Central memory CD8-positive, alpha-beta T cell (primary cell): ENCODE measurements around the gene SCEL.

ENCODE experiments used
- ATAC-seq: fragments of 150-1000 bp; cut with Tn5 transposase; replicated peaks from 2 replicates; pipeline ENCODE4 v1.10.0; 2022; ENCODE audit warnings: mild to moderate bottlenecking, moderate FRiP score, moderate number of reproducible peaks; ENCODE audit not compliant: poor library complexity, severe bottlenecking; ENCODE audit errors: extremely low read depth
- DNase-seq, 2 donors: peaks; one replicate each; pipeline ENCODE4 v3.0.0; 2021; ENCODE audit warnings: low spot score in 2 of 2
- H3K27ac Mint-ChIP-seq: one replicate; pipeline ENCODE4 v1.8.0; 2022; ENCODE audit warnings: low read depth, mild to moderate bottlenecking, moderate library complexity, mixed read lengths
- H3K27me3 Mint-ChIP-seq: one replicate; pipeline ENCODE4 v1.8.0; 2022; ENCODE audit warnings: mixed read lengths
- H3K36me3 Mint-ChIP-seq: one replicate; pipeline ENCODE4 v1.8.0; 2022; ENCODE audit warnings: mild to moderate bottlenecking, moderate library complexity, mixed read lengths; ENCODE audit not compliant: insufficient read depth
- H3K4me1 Mint-ChIP-seq: one replicate; pipeline ENCODE4 v1.8.0; 2022; ENCODE audit warnings: mixed read lengths
- H3K4me3 Mint-ChIP-seq: one replicate; pipeline ENCODE4 v1.8.0; 2022; ENCODE audit warnings: mild to moderate bottlenecking, moderate library complexity, mixed read lengths
- H3K9me3 Mint-ChIP-seq: one replicate; pipeline ENCODE4 v1.8.0; 2022; ENCODE audit warnings: mixed read lengths

Gene SCEL

GRCh38 chr13:77584106-77584505 lies 48.6 kb downstream of the SCEL start:
- Mint-ChIP-seq H3K9me3 (no peaks in the 10 kb centered on the region), H3K36me3 (no peaks in the 10 kb centered on the region), H3K27me3 (peaks cover 10% of the 10 kb centered on the region), H3K4me3 (no peak overlapping the region), H3K27ac (no peak overlapping the region), H3K4me1 (no peaks in the 10 kb centered on the region)
- no peak for DNase-seq
- no peak for ATAC-seq

DNA sequence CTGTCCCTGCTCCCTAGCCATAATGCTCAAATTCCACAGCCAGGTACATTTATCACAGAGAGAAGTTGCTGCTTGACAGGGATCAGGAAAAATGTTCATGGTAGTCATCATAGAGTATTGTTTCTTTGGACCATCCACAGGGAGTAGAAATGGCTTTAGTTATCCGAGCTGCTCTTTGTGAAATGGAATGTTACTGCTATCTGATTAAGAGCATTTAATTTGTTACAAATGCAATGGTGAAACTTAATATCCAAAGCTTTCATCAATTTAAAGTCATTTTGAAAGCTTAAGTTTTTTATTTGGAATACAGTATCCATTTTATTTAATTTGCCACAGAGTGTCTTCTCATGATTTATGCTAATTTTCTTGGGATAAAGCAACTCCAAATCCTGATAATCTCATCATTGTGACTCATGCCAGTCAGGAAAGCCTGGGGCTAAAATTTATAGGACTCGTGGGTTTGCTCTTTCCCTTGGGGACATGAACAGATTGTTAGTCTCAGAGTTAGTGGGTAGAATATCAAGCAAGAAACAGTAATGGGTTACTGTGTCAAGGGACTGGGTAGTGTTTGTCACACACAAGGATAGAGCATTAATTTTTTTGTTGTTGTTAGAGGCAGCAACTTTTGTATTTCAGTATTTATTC lies 59.8 kb downstream of the SCEL start:
- Mint-ChIP-seq H3K27me3 (peaks cover 44% of the 10 kb centered on the region), H3K27ac (no peak overlapping the region), H3K4me3 (no peak overlapping the region), H3K9me3 (no peaks in the 10 kb centered on the region), H3K4me1 (no peaks in the 10 kb centered on the region), H3K36me3 (peaks cover 4% of the 10 kb centered on the region)
- DNase-seq (no peak), ATAC-seq (no peak)

DNA sequence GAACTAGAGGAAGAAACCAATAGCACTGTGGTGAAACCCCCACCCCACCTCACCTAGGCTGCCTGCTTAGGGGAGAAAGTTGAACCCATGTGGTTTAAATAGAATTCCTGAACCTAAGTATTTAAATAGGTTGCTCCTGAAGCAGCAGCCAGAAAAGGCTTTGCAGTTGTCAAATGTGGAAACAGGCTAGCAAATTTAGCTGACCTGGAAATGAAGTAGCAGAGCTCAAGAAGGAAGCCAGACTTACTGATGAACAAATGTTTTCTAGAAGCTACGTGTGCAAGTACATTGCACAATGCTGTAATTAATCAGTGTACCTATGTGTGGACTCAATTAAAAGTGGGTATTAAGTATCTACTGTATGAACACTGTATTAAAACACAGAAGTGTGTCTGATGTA lies 61.3 kb downstream of the SCEL start:
- H3K4me1 Mint-ChIP-seq: no peaks in the 10 kb centered on the region
- H3K27ac Mint-ChIP-seq: no peak overlapping the region
- ATAC-seq: no peak
- no peak overlapping the region for H3K4me3 Mint-ChIP-seq
- no peak for DNase-seq
- peaks cover 4% of the 10 kb centered on the region for H3K36me3 Mint-ChIP-seq
- peaks cover 54% of the 10 kb centered on the region for H3K27me3 Mint-ChIP-seq
- no peaks in the 10 kb centered on the region for H3K9me3 Mint-ChIP-seq

GRCh38 chr13:77599351-77599750 lies 63.8 kb downstream of the SCEL start:
- Mint-ChIP-seq H3K4me3 (no peak overlapping the region), H3K27ac (no peak overlapping the region), H3K9me3 (no peaks in the 10 kb centered on the region), H3K27me3 (peaks cover 42% of the 10 kb centered on the region), H3K4me1 (no peaks in the 10 kb centered on the region), H3K36me3 (peaks cover under 1% of the 10 kb centered on the region)
- no peak for DNase-seq
- no peak for ATAC-seq

DNA sequence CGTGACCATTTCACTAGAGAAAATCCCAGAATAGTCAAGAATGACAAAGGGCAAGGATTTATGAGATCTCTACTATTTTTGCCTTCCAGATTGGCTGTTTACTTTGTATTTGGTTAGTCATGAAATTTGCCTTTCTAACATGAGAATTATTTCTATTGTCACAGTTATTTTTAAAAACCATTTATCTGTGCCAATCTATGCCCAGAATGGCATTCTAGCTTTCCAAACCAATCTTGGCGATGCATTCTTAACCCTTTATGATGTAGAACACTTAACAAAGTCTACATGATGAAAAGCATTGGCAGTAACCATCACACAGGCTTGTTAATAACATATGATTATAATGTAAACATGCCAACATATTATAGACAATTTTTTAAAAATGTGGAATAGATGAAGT lies 65.2 kb downstream of the SCEL start:
- H3K27me3 Mint-ChIP-seq: peaks cover 28% of the 10 kb centered on the region
- H3K36me3 Mint-ChIP-seq: no peaks in the 10 kb centered on the region
- no peak overlapping the region for H3K27ac Mint-ChIP-seq
- DNase-seq (no peak), ATAC-seq (no peak)
- H3K4me3 Mint-ChIP-seq: no peak overlapping the region
- H3K4me1 Mint-ChIP-seq: no peaks in the 10 kb centered on the region
- no peaks in the 10 kb centered on the region for H3K9me3 Mint-ChIP-seq

- Mint-ChIP-seq H3K27me3 (peaks cover 15% of the 10 kb centered on the region), H3K9me3 (no peaks in the 10 kb centered on the region), H3K4me3 (no peak overlapping the region), H3K27ac (no peak overlapping the region), H3K4me1 (no peaks in the 10 kb centered on the region), H3K36me3 (no peaks in the 10 kb centered on the region)
- ATAC-seq (no peak), DNase-seq (no peak)
Observed at GRCh38 chr13:77611068-77611467, 75.6 kb downstream of the SCEL start.

- peaks cover 24% of the 10 kb centered on the region for H3K27me3 Mint-ChIP-seq
- no peaks in the 10 kb centered on the region for H3K4me1 Mint-ChIP-seq
- DNase-seq: no peak
- H3K4me3 Mint-ChIP-seq: no peak overlapping the region
- no peaks in the 10 kb centered on the region for H3K36me3 Mint-ChIP-seq
- no peaks in the 10 kb centered on the region for H3K9me3 Mint-ChIP-seq
- ATAC-seq: no peak
- H3K27ac Mint-ChIP-seq: no peak overlapping the region
Observed at GRCh38 chr13:77616027-77616426, 80.5 kb downstream of the SCEL start.

- no peaks in the 10 kb centered on the region for H3K9me3 Mint-ChIP-seq
- DNase-seq (no peak), ATAC-seq (no peak)
- H3K27me3 Mint-ChIP-seq: peaks cover 30% of the 10 kb centered on the region
- H3K36me3 Mint-ChIP-seq: no peaks in the 10 kb centered on the region
- H3K27ac Mint-ChIP-seq: no peak overlapping the region
- H3K4me3 Mint-ChIP-seq: no peak overlapping the region
- H3K4me1 Mint-ChIP-seq: no peaks in the 10 kb centered on the region
Observed at GRCh38 chr13:77619655-77620054, 84.1 kb downstream of the SCEL start.

GRCh38 chr13:77620138-77620537 lies 84.6 kb downstream of the SCEL start:
- Mint-ChIP-seq H3K4me3 (no peak overlapping the region), H3K4me1 (no peaks in the 10 kb centered on the region), H3K27ac (no peak overlapping the region), H3K27me3 (peaks cover 31% of the 10 kb centered on the region), H3K9me3 (no peaks in the 10 kb centered on the region), H3K36me3 (no peaks in the 10 kb centered on the region)
- no peak for ATAC-seq
- no peak for DNase-seq

GRCh38 chr13:77623806-77624205 lies 88.3 kb downstream of the SCEL start:
- no peak for ATAC-seq
- no peak overlapping the region for H3K27ac Mint-ChIP-seq
- DNase-seq: no peak
- no peaks in the 10 kb centered on the region for H3K4me1 Mint-ChIP-seq
- H3K4me3 Mint-ChIP-seq: no peak overlapping the region
- H3K36me3 Mint-ChIP-seq: no peaks in the 10 kb centered on the region
- no peaks in the 10 kb centered on the region for H3K9me3 Mint-ChIP-seq
- peaks cover 48% of the 10 kb centered on the region for H3K27me3 Mint-ChIP-seq

- Mint-ChIP-seq H3K4me3 (no peak overlapping the region), H3K27ac (no peak overlapping the region), H3K27me3 (peaks cover 55% of the 10 kb centered on the region), H3K36me3 (no peaks in the 10 kb centered on the region), H3K4me1 (no peaks in the 10 kb centered on the region), H3K9me3 (no peaks in the 10 kb centered on the region)
- DNase-seq (no peak), ATAC-seq (no peak)
Observed at GRCh38 chr13:77628170-77628569, 92.7 kb downstream of the SCEL start.

- no peaks in the 10 kb centered on the region for H3K4me1 Mint-ChIP-seq
Observed at GRCh38 chr13:77637588-77637987, 102.1 kb downstream of the SCEL start.

DNA sequence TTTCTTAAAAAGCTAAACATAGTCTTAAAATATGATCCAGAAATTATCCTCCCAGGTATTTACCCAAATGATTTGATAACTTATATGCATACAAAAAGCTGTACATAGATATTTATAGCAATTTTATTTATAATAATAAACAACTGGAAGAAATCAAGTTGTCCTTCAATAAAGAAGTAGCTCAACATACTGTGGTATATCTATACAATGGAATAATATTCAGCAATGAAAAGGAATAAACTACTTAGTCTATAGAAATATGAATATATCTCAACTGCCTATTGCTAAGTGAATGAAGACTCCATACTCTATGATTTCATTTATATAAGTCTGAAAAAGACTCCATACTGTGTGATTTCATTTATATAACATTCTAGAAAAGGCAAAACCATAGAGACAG lies 114.9 kb downstream of the SCEL start:
- Mint-ChIP-seq H3K4me1 (no peaks in the 10 kb centered on the region), H3K27ac (no peak overlapping the region), H3K36me3 (no peaks in the 10 kb centered on the region), H3K27me3 (peaks cover 31% of the 10 kb centered on the region), H3K9me3 (no peaks in the 10 kb centered on the region), H3K4me3 (no peak overlapping the region)
- DNase-seq (no peak), ATAC-seq (no peak)

More at GRCh38 chr13:77637588-77637987, 102.1 kb downstream of the SCEL start:
- Mint-ChIP-seq H3K9me3 (no peaks in the 10 kb centered on the region), H3K4me3 (no peak overlapping the region), H3K27ac (no peak overlapping the region), H3K27me3 (no peaks in the 10 kb centered on the region), H3K36me3 (peaks cover 2% of the 10 kb centered on the region)
- no peak for DNase-seq
- ATAC-seq: no peak

- no peak overlapping the region for H3K27ac Mint-ChIP-seq
- no peaks in the 10 kb centered on the region for H3K36me3 Mint-ChIP-seq
- no peaks in the 10 kb centered on the region for H3K4me1 Mint-ChIP-seq
- peaks cover 14% of the 10 kb centered on the region for H3K27me3 Mint-ChIP-seq
- H3K9me3 Mint-ChIP-seq: no peaks in the 10 kb centered on the region
- ATAC-seq: no peak
- no peak overlapping the region for H3K4me3 Mint-ChIP-seq
- DNase-seq: no peak
Observed at GRCh38 chr13:77653301-77653700, 117.8 kb downstream of the SCEL start.
